ENCODE measurements around the gene MSANTD7.

DNA sequence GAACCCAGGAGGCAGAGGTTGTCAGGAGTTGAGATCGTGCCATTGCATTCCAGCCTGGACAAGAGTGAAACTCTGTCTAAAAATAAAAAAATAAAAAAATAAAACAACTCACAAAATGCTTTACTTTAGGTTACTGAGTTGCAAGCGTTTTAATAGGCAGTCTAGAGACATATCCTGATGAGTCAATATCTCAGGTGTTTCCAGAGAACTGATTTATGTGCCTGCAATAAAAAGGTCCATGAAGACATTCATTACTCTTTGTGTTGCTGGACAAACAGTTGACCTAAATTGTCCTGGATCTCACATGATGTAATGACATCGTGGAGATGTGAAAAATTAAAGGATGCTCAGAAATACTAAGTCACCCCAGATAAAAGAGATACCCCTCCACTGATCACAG lies 31.8 kb upstream of the MSANTD7 start:
- TF ChIP-seq, protein P1, sequence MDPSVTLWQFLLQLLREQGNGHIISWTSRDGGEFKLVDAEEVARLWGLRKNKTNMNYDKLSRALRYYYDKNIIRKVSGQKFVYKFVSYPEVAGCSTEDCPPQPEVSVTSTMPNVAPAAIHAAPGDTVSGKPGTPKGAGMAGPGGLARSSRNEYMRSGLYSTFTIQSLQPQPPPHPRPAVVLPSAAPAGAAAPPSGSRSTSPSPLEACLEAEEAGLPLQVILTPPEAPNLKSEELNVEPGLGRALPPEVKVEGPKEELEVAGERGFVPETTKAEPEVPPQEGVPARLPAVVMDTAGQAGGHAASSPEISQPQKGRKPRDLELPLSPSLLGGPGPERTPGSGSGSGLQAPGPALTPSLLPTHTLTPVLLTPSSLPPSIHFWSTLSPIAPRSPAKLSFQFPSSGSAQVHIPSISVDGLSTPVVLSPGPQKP (IDR thresholded peaks at IDR 0.05; ENCODE audit: low read depth, low read length): no peak
- TF ChIP-seq CREM (IDR thresholded peaks at IDR 0.05; ENCODE audit: low read depth) (no peak), POLR2AphosphoS5 (IDR thresholded peaks at IDR 0.05; ENCODE audit: low read length) (no peak), SREBF2 (IDR thresholded peaks at IDR 0.05; ENCODE audit: low read length) (no peak), SUZ12 (IDR thresholded peaks at IDR 0.05; ENCODE audit: unreplicated experiment) (no peak), BCL11A (IDR thresholded peaks at IDR 0.05; ENCODE audit: low read depth, low read length) (no peak), RFX5 (IDR thresholded peaks at IDR 0.05; ENCODE audit: low read depth, low read length) (no peak), EGR1 (IDR thresholded peaks at IDR 0.05; ENCODE audit: borderline replicate concordance in 1 of 2, low read depth in 2 of 2, low read length in 2 of 2) (no peak)
- TF ChIP-seq, protein P2, sequence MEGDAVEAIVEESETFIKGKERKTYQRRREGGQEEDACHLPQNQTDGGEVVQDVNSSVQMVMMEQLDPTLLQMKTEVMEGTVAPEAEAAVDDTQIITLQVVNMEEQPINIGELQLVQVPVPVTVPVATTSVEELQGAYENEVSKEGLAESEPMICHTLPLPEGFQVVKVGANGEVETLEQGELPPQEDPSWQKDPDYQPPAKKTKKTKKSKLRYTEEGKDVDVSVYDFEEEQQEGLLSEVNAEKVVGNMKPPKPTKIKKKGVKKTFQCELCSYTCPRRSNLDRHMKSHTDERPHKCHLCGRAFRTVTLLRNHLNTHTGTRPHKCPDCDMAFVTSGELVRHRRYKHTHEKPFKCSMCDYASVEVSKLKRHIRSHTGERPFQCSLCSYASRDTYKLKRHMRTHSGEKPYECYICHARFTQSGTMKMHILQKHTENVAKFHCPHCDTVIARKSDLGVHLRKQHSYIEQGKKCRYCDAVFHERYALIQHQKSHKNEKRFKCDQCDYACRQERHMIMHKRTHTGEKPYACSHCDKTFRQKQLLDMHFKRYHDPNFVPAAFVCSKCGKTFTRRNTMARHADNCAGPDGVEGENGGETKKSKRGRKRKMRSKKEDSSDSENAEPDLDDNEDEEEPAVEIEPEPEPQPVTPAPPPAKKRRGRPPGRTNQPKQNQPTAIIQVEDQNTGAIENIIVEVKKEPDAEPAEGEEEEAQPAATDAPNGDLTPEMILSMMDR (IDR thresholded peaks at IDR 0.05 in 2 of 3, conservative IDR thresholded peaks at IDR 0.05 in 1 of 3; ENCODE audit: control insufficient read depth in 2 of 3, extremely low read depth in 1 of 3, insufficient read depth in 1 of 3, low read depth in 3 of 3, low read length in 3 of 3): no peak
- TF ChIP-seq, protein P3, sequence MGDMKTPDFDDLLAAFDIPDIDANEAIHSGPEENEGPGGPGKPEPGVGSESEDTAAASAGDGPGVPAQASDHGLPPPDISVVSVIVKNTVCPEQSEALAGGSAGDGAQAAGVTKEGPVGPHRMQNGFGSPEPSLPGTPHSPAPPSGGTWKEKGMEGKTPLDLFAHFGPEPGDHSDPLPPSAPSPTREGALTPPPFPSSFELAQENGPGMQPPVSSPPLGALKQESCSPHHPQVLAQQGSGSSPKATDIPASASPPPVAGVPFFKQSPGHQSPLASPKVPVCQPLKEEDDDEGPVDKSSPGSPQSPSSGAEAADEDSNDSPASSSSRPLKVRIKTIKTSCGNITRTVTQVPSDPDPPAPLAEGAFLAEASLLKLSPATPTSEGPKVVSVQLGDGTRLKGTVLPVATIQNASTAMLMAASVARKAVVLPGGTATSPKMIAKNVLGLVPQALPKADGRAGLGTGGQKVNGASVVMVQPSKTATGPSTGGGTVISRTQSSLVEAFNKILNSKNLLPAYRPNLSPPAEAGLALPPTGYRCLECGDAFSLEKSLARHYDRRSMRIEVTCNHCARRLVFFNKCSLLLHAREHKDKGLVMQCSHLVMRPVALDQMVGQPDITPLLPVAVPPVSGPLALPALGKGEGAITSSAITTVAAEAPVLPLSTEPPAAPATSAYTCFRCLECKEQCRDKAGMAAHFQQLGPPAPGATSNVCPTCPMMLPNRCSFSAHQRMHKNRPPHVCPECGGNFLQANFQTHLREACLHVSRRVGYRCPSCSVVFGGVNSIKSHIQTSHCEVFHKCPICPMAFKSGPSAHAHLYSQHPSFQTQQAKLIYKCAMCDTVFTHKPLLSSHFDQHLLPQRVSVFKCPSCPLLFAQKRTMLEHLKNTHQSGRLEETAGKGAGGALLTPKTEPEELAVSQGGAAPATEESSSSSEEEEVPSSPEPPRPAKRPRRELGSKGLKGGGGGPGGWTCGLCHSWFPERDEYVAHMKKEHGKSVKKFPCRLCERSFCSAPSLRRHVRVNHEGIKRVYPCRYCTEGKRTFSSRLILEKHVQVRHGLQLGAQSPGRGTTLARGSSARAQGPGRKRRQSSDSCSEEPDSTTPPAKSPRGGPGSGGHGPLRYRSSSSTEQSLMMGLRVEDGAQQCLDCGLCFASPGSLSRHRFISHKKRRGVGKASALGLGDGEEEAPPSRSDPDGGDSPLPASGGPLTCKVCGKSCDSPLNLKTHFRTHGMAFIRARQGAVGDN (IDR thresholded peaks at IDR 0.05): no peak

Measured in GM12878 (cell line).